SK-N-MC (cell line): ENCODE data around the gene THBS2.

ENCODE experiments used
- EZH2 ChIP-seq: fragments of 200-600 bp; sonication (generic); IDR thresholded peaks from one replicate; pipeline ENCODE4 v1.6.1; 2017; ENCODE audit warnings: antibody characterized with exemption
- POLR2AphosphoS5 ChIP-seq: IDR thresholded peaks from 2 replicates; pipeline ENCODE4 v1.6.1; 2012; ENCODE audit warnings: mild to moderate bottlenecking, low read depth, low read length, borderline replicate concordance

DNA sequence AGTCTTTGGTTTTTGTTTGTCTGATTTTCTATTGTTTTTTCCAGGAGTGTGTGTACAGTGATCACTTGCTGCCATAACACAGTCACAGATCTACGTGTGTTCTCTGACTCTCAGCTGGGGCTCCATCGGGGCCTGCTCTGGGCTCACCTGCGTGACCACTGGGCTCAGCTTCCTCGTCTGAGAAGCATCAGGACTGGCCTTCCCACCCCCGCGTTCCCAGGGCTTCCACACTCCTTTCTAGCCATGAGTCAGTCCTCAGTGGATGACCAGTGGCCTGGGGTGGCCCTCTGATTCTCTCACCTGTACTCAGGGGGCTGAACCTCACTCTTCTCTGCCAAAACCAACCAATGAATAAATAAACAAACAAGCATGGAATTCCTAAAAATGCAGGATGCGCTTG is 14.5 kb downstream of the THBS2 start:
- TF ChIP-seq EZH2 (no peak), POLR2AphosphoS5 (no peak)
